HepG2 (cell line): ENCODE results near the gene SIK3. TPM values are rescaled to one million over a fixed set of nuclear protein-coding genes. Genes with fewer than 3 reads are reported as not detected.

Experiments used
- AKAP8 ChIP-seq: sonication (generic); formaldehyde crosslinking; IDR thresholded peaks from 2 replicates; pipeline ENCODE4 v1.5.1; 2020; ENCODE audit warnings: mild to moderate bottlenecking, missing genetic modification reagents
- ETV6 ChIP-seq: sonication (generic); formaldehyde crosslinking; conservative IDR thresholded peaks from 2 replicates; pipeline ENCODE4 v1.4.0; 2020; ENCODE audit warnings: missing genetic modification reagents
- FOXK1 ChIP-seq: sonication (generic); formaldehyde crosslinking; IDR thresholded peaks from 2 replicates; pipeline ENCODE4 v1.4.0; 2020; ENCODE audit warnings: low read depth, missing genetic modification reagents, borderline replicate concordance
- FOXP4 ChIP-seq: sonication (generic); formaldehyde crosslinking; IDR thresholded peaks from 2 replicates; pipeline ENCODE4 v1.4.0; 2020; ENCODE audit warnings: missing genetic modification reagents
- HOXA5 ChIP-seq: sonication (generic); formaldehyde crosslinking; IDR thresholded peaks from 2 replicates; pipeline ENCODE4 v1.4.0; 2020; ENCODE audit warnings: missing genetic modification reagents
- KLF15 ChIP-seq: sonication (generic); formaldehyde crosslinking; IDR thresholded peaks from 2 replicates; pipeline ENCODE4 v1.8.1; 2023; ENCODE audit warnings: borderline replicate concordance, mild to moderate bottlenecking, inconsistent platforms, missing genetic modification reagents, mixed read lengths
- MEIS2 ChIP-seq: sonication (generic); formaldehyde crosslinking; IDR thresholded peaks from 2 replicates; pipeline ENCODE4 v1.9.0; 2021; ENCODE audit warnings: mild to moderate bottlenecking, missing genetic modification reagents
- MYNN ChIP-seq: sonication (generic); formaldehyde crosslinking; IDR thresholded peaks from 2 replicates; pipeline ENCODE4 v1.4.0; 2020; ENCODE audit warnings: mild to moderate bottlenecking, low read depth, missing genetic modification reagents
- NRL ChIP-seq: sonication (generic); formaldehyde crosslinking; IDR thresholded peaks from 2 replicates; pipeline ENCODE4 v1.5.0; 2020; ENCODE audit warnings: missing genetic modification reagents, mild to moderate bottlenecking, moderate library complexity, borderline replicate concordance
- SAP130 ChIP-seq: IDR thresholded peaks from 2 replicates; pipeline ENCODE4 v1.6.1; 2016; ENCODE audit warnings: low read depth
- SATB2 ChIP-seq: sonication (generic); formaldehyde crosslinking; IDR thresholded peaks from 2 replicates; pipeline ENCODE4 v1.5.0; 2020; ENCODE audit warnings: missing genetic modification reagents
- SNAPC5 ChIP-seq: sonication (generic); formaldehyde crosslinking; IDR thresholded peaks from 2 replicates; pipeline ENCODE4 v1.8.1; 2023; ENCODE audit warnings: mild to moderate bottlenecking, missing genetic modification reagents, borderline replicate concordance
- SP1 ChIP-seq, 2 experiments: fragments of 450-650 bp in 1 of 2; sonication (generic) in 1 of 2; formaldehyde crosslinking in 1 of 2; IDR thresholded peaks; 2 replicates each; pipeline versions ENCODE4 v1.4.0 to v1.6.1; 2016 to 2020; ENCODE audit warnings: missing genetic modification reagents in 1 of 2
- SRF ChIP-seq: IDR thresholded peaks from 2 replicates; pipeline ENCODE4 v1.6.1; 2011; ENCODE audit warnings: mild to moderate bottlenecking, low read depth, low read length, moderate library complexity
- TBL1XR1 ChIP-seq: fragments of 150-350 bp; IDR thresholded peaks from 2 replicates; pipeline ENCODE4 v1.6.1; 2014; ENCODE audit warnings: borderline replicate concordance, low read length; ENCODE audit not compliant: partially characterized antibody
- TBX3 ChIP-seq: fragments of 450-650 bp; IDR thresholded peaks from 2 replicates; pipeline ENCODE4 v1.6.1; 2017; ENCODE audit warnings: antibody characterized with exemption, mild to moderate bottlenecking, inconsistent platforms, borderline replicate concordance
- TCF12 ChIP-seq, 2 experiments: fragments of 450-650 bp in 1 of 2; sonication (generic) in 1 of 2; formaldehyde crosslinking in 1 of 2; IDR thresholded peaks; 2 replicates each; pipeline versions ENCODE4 v1.6.1 to v1.8.0; 2017 to 2022; ENCODE audit warnings: antibody characterized with exemption in 1 of 2, mild to moderate bottlenecking in 1 of 2, missing genetic modification reagents in 1 of 2, moderate library complexity in 1 of 2
- ZBTB7B ChIP-seq: sonication (generic); formaldehyde crosslinking; IDR thresholded peaks from 2 replicates; pipeline ENCODE4 v1.4.0; 2020; ENCODE audit warnings: missing genetic modification reagents
- ZNF180 ChIP-seq: sonication (generic); formaldehyde crosslinking; IDR thresholded peaks from 2 replicates; pipeline ENCODE4 v1.4.0; 2020; ENCODE audit warnings: low read depth, missing genetic modification reagents, borderline replicate concordance
- ZNF431 ChIP-seq: sonication (generic); formaldehyde crosslinking; IDR thresholded peaks from 2 replicates; pipeline ENCODE4 v1.9.0; 2022; ENCODE audit warnings: missing genetic modification reagents, low read depth, mild to moderate bottlenecking, borderline replicate concordance
- ZNF451 ChIP-seq: sonication (generic); formaldehyde crosslinking; IDR thresholded peaks from 2 replicates; pipeline ENCODE4 v1.5.0; 2020; ENCODE audit warnings: mild to moderate bottlenecking, missing genetic modification reagents
- ZNF468 ChIP-seq: sonication (generic); formaldehyde crosslinking; IDR thresholded peaks from 2 replicates; pipeline ENCODE4 v1.8.0; 2022; ENCODE audit warnings: mild to moderate bottlenecking, moderate library complexity, missing genetic modification reagents
- ZNF615 ChIP-seq: sonication (generic); formaldehyde crosslinking; IDR thresholded peaks from 2 replicates; pipeline ENCODE4 v1.5.0; 2020; ENCODE audit warnings: mild to moderate bottlenecking, missing genetic modification reagents, borderline replicate concordance
- ZNF883 ChIP-seq: sonication (generic); formaldehyde crosslinking; IDR thresholded peaks from 2 replicates; pipeline ENCODE4 v1.5.1; 2020; ENCODE audit warnings: mild to moderate bottlenecking, missing genetic modification reagents; ENCODE audit errors: not compliant biosample characterization
- ZSCAN30 ChIP-seq: sonication (generic); formaldehyde crosslinking; IDR thresholded peaks from 2 replicates; pipeline ENCODE4 v1.5.0; 2020; ENCODE audit warnings: mild to moderate bottlenecking, missing genetic modification reagents
- polyA plus RNA-seq, 8 experiments: library from polyadenylated mRNA; depleted of rRNA in 3 of 8; stranded (reverse) in 7 of 8; unstranded in 1 of 8; fragments of >200 nt; fragmentation: Illumina TruSeq in 4 of 8; extraction: Trizol in 4 of 8; gene quantifications; 2 replicates each; pipeline versions ENCODE4 v1.2.1 to v1.2.3, GENCODE V29; 2011 to 2016; ENCODE audit warnings: low read depth in 4 of 8, missing spikeins in 1 of 8, mixed read lengths in 1 of 8; ENCODE audit not compliant: insufficient read depth in 1 of 8
- total RNA-seq, 5 experiments: library from RNA; depleted of rRNA; stranded (reverse); fragments of >200 nt; fragmentation: Illumina TruSeq; extraction: Trizol; gene quantifications; 2 replicates each; pipeline ENCODE4 v1.2.3, GENCODE V29; 2016; ENCODE audit warnings: low read depth in 1 of 5
- TF ChIP-seq, protein P1 (sequence below): sonication (generic); formaldehyde crosslinking; IDR thresholded peaks from 2 replicates; pipeline ENCODE4 v1.8.0; 2022; ENCODE audit warnings: missing genetic modification reagents, low read depth, mild to moderate bottlenecking, borderline replicate concordance

The SIK3 gene
- total and polyA plus RNA-seq, 2 of the 13 experiments (the other 11 are each of a cell fraction or from before 2014, with no cell fraction given): 5.7 to 9.8 TPM

- TF ChIP-seq FOXP4 (CRISPR knock-in tag) (peak; percentile 90), AKAP8 (CRISPR knock-in tag) (peak; percentile 79; the same call in 1 of the 2 replicates), ZNF180 (CRISPR knock-in tag) (no peak), ZNF451 (CRISPR knock-in tag) (no peak; the same call in 1 of the 2 replicates), ZNF883 (CRISPR knock-in tag) (peak; percentile 63), TCF12 (IDR thresholded peaks at IDR 0.05) (no peak), TCF12 (CRISPR knock-in tag; IDR thresholded peaks at IDR 0.05) (peak; percentile 98), FOXK1 (CRISPR knock-in tag) (peak; percentile 81; the same call in 1 of the 2 replicates), KLF15 (CRISPR knock-in tag) (no peak), SNAPC5 (CRISPR knock-in tag) (no peak), TBX3 (no peak), HOXA5 (CRISPR knock-in tag) (peak; percentile 76; the same call in 1 of the 2 replicates), SRF (peak; percentile 49; the same call in 1 of the 2 replicates), NRL (CRISPR knock-in tag) (no peak), ZNF431 (peak; percentile 92; the same call in 1 of the 2 replicates), SATB2 (CRISPR knock-in tag) (no peak), SP1 (IDR thresholded peaks at IDR 0.05) (no peak), SP1 (CRISPR knock-in tag; IDR thresholded peaks at IDR 0.05) (no peak; the same call in 1 of the 2 replicates), ZBTB7B (CRISPR knock-in tag) (peak; percentile 86), ZNF468 (CRISPR knock-in tag) (no peak), TBL1XR1 (peak; percentile 15), ETV6 (CRISPR knock-in tag) (no peak), ZSCAN30 (CRISPR knock-in tag) (no peak), MEIS2 (no peak; the same call in none of the 2 replicates), MYNN (CRISPR knock-in tag) (0 out of 2 replicates have a peak, but pooled peaks have one; percentile 24), ZNF615 (CRISPR knock-in tag) (0 out of 2 replicates have a peak, but pooled peaks have one; percentile 12), SAP130 (CRISPR knock-in tag) (peak; percentile 89)
- TF ChIP-seq, protein P1, sequence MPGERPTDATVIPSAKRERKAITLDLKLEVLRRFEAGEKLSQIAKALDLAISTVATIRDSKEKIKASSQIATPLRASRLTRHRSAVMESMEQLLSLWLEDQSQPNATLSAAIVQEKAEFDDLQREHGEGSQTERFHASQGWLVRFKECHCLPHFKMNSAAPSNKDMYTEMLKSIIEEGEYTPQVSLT (CRISPR knock-in tag): no peak
These were observed 271.3 kb downstream of the SIK3 start (continued) for GRCh38 chr11:116826751-116827431.
